HG03565 (cell line): Measurements from ENCODE around the gene KCNK1.

Experiments
- ATAC-seq: cut with Tn5 transposase; IDR thresholded peaks from one replicate; pipeline ENCODE4 v1.9.1; 2021; ENCODE audit warnings: mild to moderate bottlenecking, moderate library complexity; ENCODE audit not compliant: unreplicated experiment

KCNK1 gene

DNA sequence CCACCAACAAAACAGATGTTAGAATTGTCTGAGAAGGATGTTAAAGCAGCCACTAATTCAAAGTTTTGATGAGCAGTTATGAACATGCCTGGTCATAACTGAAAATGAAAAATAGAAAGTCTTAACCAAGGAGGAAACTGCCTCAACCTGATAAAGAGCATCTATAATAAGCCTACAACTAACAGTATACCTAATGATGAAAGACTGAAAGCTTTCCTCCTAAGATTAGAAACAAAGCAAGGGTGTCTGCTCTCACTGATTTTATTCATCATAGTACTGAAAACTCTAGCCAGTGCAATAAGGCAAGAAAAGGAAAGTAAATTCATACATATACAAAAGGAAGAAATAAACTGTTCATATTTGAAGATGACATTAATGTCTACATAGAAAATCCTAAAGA is 82.0 kb downstream of the KCNK1 start:
- peak; percentile 46 for ATAC-seq

DNA sequence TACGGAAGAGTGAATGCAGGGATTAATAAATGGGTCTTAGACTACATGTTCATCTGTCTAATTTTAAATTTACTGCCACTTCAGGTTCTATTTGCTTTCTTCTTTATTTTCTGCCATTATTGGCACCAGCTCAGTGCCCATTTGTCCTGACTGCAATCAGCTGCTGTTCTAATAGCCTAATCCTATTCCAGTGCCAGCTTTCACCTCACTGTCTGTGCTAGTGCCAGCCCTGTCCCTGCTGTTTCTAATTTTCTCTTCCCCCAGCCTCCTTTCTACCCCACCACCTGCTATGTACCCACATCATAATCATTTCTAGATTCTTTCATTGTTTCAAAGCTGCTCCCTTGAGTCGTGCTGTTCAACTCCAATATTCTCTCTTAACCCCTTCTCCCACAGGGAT is 86.4 kb downstream of the KCNK1 start:
- ATAC-seq: no peak

DNA sequence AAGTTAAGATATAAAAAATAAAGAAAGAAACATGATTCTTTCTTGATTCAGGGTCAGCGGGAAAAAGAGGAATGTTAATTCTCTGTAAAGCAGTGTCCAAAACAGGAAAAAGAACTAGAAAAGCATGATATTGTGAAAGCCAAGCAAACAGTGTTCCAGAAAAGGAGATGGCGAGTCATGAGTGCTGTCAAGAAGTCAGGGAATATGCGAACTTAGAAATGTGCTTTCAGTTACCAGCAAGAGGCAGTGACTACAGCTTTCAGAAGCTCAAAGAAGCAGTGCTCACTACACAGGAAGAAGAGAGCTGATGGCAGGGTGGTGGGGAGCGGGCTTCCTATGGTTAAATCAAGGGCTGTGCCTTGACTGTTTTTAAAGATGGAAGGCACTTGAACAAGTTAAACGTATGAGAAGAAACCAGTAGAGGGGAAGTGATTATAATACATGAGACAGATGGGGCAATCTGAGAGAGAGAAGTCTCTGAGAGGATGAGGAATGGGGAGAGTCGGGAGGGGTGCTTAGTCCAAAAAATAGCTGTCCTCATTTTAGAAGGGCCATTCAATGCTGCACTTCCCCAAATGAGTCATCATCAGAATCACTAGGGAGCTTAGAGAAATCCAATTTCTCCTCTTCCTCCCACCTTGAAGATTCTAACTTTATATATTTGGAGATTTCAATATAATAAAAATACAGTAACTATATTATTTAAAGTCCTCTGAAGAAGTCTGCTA is 90.4 kb downstream of the KCNK1 start:
- no peak for ATAC-seq

DNA sequence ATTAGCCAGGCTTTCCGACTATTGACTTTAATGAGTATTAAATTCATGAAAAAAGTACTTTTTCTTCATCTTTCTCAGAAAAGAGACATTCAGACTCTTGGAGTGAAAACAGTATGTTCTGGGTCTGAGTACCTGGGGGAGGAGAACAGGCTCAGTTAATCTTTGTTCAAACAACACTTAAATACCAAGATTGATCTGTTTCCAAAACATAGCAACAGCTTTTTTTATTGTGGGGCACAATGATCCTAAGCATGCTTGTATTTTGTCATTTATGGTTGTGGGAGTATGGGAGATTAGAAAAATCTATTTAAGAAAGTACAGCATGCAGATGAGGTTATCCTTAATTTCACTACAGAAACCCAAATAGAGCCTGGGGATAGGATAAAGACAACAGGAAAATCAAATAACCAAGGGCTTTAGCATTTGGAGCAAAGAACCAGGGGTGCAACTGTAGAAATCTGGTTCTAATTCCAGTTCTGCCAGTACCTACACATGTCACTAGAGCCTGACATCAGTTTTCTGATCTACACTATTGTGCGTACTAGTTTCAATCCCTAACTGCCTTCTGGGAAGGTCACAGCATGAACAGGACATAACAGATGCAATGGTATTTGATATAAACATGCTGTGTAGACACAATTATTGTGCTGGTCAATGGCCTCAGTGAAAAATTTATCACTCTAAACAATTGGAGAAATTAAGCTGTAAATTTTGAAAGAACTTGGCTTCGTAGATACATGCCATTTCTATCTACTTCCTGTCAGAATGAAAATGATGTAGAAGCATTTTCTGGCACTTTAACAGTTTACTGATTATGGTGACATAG is 91.2 kb downstream of the KCNK1 start:
- no peak for ATAC-seq

DNA sequence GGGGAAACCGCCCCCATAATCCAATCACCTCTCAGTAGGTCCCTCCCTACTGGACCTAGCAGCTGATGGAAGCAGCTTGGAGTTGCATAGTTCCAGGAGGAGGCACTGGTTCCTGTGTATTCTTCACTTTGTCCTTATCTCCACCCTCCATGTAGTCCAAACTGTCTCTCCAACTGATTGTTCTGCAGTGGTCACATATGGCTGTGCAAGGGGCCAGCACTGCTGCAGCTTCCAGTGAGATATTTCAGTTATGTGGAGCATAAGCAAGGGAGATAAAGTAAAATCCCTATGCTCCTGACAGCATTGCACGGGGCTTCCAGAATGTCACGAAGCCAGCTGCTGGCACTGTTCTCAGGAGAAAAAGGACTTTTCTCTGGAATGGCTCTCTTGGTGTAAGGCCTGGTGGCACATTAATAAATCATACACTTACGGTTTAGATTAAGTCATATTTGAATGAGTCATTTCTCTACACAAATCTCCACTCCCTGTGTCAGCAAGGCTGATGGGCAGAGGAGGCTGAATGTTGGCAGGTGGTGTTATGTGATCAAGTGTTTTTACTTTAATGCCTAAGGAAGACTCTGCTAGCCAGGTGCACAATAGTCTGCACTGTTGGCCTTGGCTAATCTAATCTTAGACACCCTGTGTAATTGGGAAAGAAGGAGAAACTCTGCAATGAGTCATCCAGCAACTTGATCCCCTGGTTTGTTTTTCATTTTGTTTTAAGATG is 93.4 kb downstream of the KCNK1 start:
- no peak for ATAC-seq

DNA sequence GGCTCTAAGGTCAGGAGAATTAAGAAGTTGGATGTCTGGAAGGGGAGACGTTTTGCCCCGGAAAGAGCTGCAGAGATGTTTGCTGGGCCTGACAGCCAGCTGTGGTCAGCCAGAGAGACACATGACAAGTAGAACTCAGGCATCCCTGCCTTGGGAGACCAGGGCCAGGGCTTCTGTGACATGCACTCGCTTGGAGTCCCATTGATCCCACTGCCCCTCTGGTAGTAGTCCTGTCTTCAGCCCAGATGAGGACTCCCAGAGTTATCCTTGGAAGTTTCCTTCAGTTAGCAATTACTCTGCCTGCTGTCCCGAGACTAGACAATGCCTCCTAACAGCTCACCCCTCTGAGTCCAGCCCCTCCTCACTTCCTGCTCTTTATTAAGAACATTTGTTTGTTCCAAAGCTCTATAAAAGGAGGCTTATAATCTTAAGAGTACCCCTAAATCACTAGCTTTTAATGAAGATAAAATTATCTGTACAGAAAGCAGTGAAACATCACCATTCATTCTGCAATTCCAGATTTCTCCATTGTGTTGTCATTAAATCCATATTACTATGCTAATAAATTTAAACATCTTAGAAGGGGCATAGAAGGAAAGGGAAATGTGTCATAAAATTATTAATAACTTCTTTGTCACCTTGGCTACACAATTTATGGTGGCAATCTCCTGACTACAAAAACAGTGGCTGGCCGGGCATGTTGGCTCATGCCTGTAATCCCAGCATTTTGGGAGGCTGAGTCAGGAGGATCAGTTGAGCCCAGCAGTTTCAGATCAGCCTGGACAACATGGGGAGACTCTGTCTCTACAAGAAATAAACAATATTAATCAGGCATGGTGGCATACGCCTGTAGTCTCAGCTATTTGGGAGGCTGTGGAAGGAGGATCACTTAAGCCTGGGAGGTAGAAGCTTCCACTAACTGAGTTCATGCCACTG is 94.2 kb downstream of the KCNK1 start:
- no peak for ATAC-seq

DNA sequence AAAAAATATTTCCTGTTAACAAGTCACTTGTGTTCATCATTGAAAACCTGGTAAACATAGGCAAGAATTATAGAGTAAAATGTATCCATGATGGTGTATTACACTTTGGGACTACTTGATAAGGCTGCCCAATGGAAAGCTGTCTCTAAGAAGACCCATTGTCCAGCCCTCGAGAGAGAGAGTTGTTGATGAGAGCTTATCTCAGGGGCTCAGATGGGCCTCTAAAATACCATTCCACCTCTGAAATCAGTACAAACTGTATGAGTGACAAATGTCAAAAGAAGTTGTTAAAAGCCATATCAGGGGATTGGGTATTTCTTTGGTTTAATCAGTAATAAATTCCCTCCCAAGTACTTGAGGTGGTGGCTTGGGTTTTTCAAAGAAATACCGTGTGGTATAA is 96.1 kb downstream of the KCNK1 start:
- no peak for ATAC-seq

DNA sequence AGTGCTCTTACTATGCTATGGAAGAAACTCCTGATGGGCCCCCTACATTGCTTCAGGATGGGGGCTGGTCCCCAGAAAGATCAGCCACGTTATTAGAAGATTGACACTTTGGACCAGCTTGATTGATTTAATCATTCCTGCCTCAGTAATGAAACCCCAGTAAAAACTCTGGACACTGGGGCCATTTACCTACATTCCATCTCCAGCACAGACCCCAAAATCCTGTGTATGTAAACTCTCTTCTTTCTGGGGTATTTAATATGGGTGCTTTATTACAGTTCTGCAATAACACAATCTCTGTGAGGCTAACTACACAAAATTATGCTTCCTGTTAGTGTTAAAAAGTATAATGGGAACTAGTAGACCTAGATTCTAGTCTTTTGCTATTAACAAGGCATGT is 96.6 kb downstream of the KCNK1 start:
- no peak for ATAC-seq

DNA sequence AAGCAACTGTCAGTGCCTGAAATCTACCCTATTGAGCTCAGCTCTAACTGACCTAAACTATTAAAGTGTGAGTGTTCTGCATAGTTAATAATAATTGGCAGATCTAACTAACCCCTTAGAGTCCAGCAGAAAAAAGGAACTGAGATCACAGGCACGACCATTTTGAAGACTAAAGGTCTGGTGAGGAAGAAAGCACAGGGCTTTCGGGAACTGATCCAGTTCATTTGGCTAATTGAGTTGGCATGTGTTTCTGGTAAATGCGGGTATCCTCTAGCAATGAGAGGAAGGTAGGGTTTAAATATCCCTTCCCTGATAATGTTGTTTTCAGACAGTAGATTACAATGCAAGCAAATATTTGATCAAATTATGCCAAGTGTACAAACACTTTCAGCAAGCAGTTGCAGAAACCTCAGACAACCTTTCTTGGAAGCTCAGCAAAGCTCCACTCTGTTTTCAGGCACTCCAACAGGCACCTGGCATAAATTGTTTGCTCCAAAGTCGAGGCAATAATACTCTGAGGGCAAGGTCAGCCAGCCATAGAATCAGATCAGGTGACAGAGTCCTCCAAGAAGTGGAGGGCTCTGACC is 100.8 kb downstream of the KCNK1 start:
- ATAC-seq: no peak

DNA sequence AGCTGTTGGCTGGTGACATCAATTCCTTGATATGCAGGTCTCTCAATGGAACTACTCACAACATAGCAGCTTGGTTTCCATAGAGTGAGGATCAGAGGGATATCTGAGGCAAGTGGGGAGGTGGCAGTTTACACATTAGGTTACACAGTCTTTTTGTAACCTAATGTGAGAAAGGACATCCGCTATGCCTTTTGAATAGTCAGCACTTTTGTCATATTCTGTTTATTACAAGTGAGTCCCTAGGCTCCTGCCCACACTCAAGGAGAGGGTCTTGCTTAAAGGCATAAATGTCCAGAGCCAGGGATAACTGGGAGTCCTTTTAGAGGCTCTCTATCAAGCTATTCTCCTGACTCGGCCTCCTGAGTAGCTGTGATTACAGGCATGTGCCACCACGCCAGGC is 104.2 kb downstream of the KCNK1 start:
- ATAC-seq: no peak

DNA sequence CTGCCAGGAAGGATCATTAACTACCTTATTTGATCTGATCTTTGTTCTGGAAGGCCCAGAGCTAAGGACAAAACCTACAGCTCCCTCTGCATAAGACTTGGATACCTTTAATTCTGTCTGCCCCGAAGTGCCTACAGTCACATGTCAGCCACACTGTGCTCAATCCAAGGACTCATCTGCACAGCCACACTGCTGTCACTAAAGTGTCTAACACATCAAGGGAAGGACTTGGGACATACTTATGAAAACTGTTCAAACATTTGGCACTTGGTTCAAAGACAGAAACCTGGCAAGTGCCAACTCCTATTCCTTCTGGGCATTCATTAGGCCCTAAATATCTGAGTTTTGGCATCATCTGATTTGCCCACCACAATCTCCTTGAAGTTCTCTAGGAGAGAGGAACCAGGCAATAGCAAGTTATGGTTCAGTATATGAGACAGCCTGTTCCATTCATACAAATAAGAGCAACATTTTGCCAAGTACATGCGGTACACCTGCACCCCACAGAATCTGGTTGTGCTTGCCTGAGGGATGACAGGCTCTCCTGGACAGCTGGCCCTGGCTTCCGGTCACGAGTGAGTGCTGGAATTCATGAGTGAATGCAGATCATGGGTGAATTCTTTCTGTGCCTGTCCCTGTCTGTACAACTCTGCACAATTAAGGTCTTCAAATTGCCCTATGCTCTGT is 105.9 kb downstream of the KCNK1 start:
- ATAC-seq: no peak

DNA sequence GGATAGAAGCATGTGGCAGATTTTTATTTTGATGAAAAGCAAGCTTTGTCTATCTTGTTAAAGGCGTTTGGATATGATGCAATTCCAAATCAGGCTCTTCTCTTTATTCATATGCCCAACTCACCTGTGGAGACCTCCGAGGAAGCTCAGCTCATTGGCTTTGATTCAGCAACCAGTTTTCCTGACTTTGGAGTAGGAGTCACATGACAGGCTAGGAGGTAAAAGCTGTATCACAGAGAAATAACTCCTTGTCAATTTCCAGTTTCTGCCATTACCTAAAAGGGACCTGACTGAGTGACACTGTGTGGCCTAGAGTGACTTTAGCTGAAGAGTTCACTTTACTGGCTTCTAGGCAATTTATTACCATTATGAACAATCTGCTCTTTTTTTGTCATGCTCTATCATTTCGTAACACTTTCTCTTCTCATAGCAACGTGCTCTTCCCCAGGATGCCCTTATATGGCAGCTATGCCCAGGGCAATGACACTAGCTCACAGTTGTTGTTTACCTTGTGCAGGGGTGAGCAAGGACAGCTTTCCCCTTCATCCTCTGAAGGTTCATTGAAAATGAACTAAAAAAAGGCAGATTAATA is 107.2 kb downstream of the KCNK1 start:
- ATAC-seq: no peak
